Measurements from ENCODE around the gene MYO7A. TPM values are rescaled to one million over a fixed set of nuclear protein-coding genes. Genes with fewer than 3 reads are reported as not detected.

MYO7A gene
- total RNA-seq, 1 donor from 2014 or later: 0.16 TPM

GRCh38 chr11:77189588-77190210 lies 61.7 kb downstream of the MYO7A start:
- no peak overlapping the region for H3K4me3 ChIP-seq (ENCODE audit: insufficient read depth, low read depth, low read length)
- DNase-seq (ENCODE audit: low read depth) (no peak), FAIRE-seq (no peak)
- TF ChIP-seq CTCF (IDR thresholded peaks at IDR 0.05; ENCODE audit: insufficient read depth, low read depth, low read length): no peak
- TF ChIP-seq EZH2 (IDR thresholded peaks at IDR 0.05; ENCODE audit: insufficient read depth, low read length): no peak
- Mint-ChIP-seq H3K4me1 (ENCODE audit: low read depth, unreplicated experiment) (no peaks in the 10 kb centered on the region), H3K9me3 (ENCODE audit: unreplicated experiment) (no peaks in the 10 kb centered on the region), H3K27me3 (ENCODE audit: low read depth, unreplicated experiment) (peaks cover 12% of the 10 kb centered on the region), H3K4me3 (ENCODE audit: unreplicated experiment) (no peak overlapping the region), H3K27ac (ENCODE audit: unreplicated experiment) (no peak overlapping the region), H3K36me3 (ENCODE audit: low read depth, unreplicated experiment) (no peaks in the 10 kb centered on the region)
- H3K4me1 ChIP-seq (ENCODE audit: insufficient read depth, low read length): no peaks in the 10 kb centered on the region
- H2AFZ ChIP-seq (ENCODE audit: low read depth, low read length): no peak overlapping the region
- no peaks in the 10 kb centered on the region for H3K36me3 ChIP-seq (ENCODE audit: insufficient read depth, low read length)
- no peak overlapping the region for H3K27ac ChIP-seq (ENCODE audit: low read depth, low read length)
- peaks cover 4% of the 10 kb centered on the region for H3K9me3 ChIP-seq (ENCODE audit: insufficient read depth, low read depth, low read length)
- H3K27me3 ChIP-seq (ENCODE audit: insufficient read depth, low read length): no peaks in the 10 kb centered on the region
- H3K79me2 ChIP-seq (ENCODE audit: insufficient read depth, low read length): no peaks in the 10 kb centered on the region
- H3K9ac ChIP-seq (ENCODE audit: low read length): no peak overlapping the region
- H3K4me2 ChIP-seq (ENCODE audit: low read length): no peak overlapping the region
- H4K20me1 ChIP-seq (ENCODE audit: insufficient read depth, low read length): no peaks in the 10 kb centered on the region

GRCh38 chr11:77190331-77191075 lies 62.5 kb downstream of the MYO7A start:
- Mint-ChIP-seq H3K36me3 (ENCODE audit: low read depth, unreplicated experiment) (no peaks in the 10 kb centered on the region), H3K27ac (ENCODE audit: unreplicated experiment) (no peak overlapping the region), H3K9me3 (ENCODE audit: unreplicated experiment) (no peaks in the 10 kb centered on the region), H3K27me3 (ENCODE audit: low read depth, unreplicated experiment) (peaks cover 8% of the 10 kb centered on the region), H3K4me1 (ENCODE audit: low read depth, unreplicated experiment) (no peaks in the 10 kb centered on the region), H3K4me3 (ENCODE audit: unreplicated experiment) (no peak overlapping the region)
- Histone ChIP-seq H3K4me1 (ENCODE audit: insufficient read depth, low read length) (no peaks in the 10 kb centered on the region), H3K27ac (ENCODE audit: low read depth, low read length) (no peak overlapping the region), H3K27me3 (ENCODE audit: insufficient read depth, low read length) (no peaks in the 10 kb centered on the region), H3K9ac (ENCODE audit: low read length) (no peak overlapping the region), H3K79me2 (ENCODE audit: insufficient read depth, low read length) (no peaks in the 10 kb centered on the region), H3K4me2 (ENCODE audit: low read length) (no peak overlapping the region), H3K4me3 (ENCODE audit: insufficient read depth, low read depth, low read length) (no peak overlapping the region), H2AFZ (ENCODE audit: low read depth, low read length) (no peak overlapping the region), H3K36me3 (ENCODE audit: insufficient read depth, low read length) (no peaks in the 10 kb centered on the region), H4K20me1 (ENCODE audit: insufficient read depth, low read length) (no peaks in the 10 kb centered on the region), H3K9me3 (ENCODE audit: insufficient read depth, low read depth, low read length) (peaks cover 4% of the 10 kb centered on the region)
- TF ChIP-seq CTCF (IDR thresholded peaks at IDR 0.05; ENCODE audit: insufficient read depth, low read depth, low read length): no peak
- TF ChIP-seq EZH2 (IDR thresholded peaks at IDR 0.05; ENCODE audit: insufficient read depth, low read length): no peak
- DNase-seq (ENCODE audit: low read depth): no peak
- FAIRE-seq: no peak

- H2AFZ ChIP-seq (ENCODE audit: low read depth, low read length): no peak overlapping the region
- peaks cover 4% of the 10 kb centered on the region for H3K9me3 ChIP-seq (ENCODE audit: insufficient read depth, low read depth, low read length)
- H3K9me3 Mint-ChIP-seq (ENCODE audit: unreplicated experiment): no peaks in the 10 kb centered on the region
- H3K9ac ChIP-seq (ENCODE audit: low read length): no peak overlapping the region
- no peak for TF ChIP-seq EZH2 (IDR thresholded peaks at IDR 0.05; ENCODE audit: insufficient read depth, low read length)
- H3K4me1 ChIP-seq (ENCODE audit: insufficient read depth, low read length): no peaks in the 10 kb centered on the region
- no peaks in the 10 kb centered on the region for H3K27me3 ChIP-seq (ENCODE audit: insufficient read depth, low read length)
- no peak overlapping the region for H3K4me3 ChIP-seq (ENCODE audit: insufficient read depth, low read depth, low read length)
- FAIRE-seq (no peak), DNase-seq (ENCODE audit: low read depth) (no peak)
- H3K4me2 ChIP-seq (ENCODE audit: low read length): peak overlapping the region; percentile 57
- H3K4me1 Mint-ChIP-seq (ENCODE audit: low read depth, unreplicated experiment): no peaks in the 10 kb centered on the region
- H3K27ac Mint-ChIP-seq (ENCODE audit: unreplicated experiment): no peak overlapping the region
- no peaks in the 10 kb centered on the region for H3K79me2 ChIP-seq (ENCODE audit: insufficient read depth, low read length)
- H3K4me3 Mint-ChIP-seq (ENCODE audit: unreplicated experiment): no peak overlapping the region
- no peaks in the 10 kb centered on the region for H4K20me1 ChIP-seq (ENCODE audit: insufficient read depth, low read length)
- H3K27me3 Mint-ChIP-seq (ENCODE audit: low read depth, unreplicated experiment): peaks cover 6% of the 10 kb centered on the region
- H3K36me3 ChIP-seq (ENCODE audit: insufficient read depth, low read length): no peaks in the 10 kb centered on the region
- no peaks in the 10 kb centered on the region for H3K36me3 Mint-ChIP-seq (ENCODE audit: low read depth, unreplicated experiment)
- H3K27ac ChIP-seq (ENCODE audit: low read depth, low read length): no peak overlapping the region
Measured at GRCh38 chr11:77191429-77191822, 63.4 kb downstream of the MYO7A start.
